ENCODE data around the gene CRHR2.

Gene CRHR2

DNA sequence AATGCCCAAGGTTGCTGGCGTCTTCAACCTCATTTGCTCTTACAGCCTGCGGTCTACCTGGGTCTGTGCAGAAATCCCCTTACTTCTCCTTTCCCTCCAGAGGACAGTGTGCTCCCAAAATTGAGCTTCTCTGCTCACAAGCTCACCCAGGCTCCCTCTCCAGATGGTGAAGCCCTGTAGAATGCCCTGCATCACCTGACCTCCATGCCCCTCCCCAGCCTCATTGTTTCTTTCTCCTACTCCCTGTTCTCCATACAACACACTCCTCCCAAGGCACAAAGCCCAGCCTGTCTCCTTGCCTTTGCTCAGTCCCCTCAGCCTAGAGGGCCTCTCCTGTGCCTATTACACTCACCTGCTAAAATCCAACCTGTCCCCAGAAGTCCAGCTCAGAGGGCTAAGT is 3.5 kb downstream of the CRHR2 start:
- TF ChIP-seq, protein P1, sequence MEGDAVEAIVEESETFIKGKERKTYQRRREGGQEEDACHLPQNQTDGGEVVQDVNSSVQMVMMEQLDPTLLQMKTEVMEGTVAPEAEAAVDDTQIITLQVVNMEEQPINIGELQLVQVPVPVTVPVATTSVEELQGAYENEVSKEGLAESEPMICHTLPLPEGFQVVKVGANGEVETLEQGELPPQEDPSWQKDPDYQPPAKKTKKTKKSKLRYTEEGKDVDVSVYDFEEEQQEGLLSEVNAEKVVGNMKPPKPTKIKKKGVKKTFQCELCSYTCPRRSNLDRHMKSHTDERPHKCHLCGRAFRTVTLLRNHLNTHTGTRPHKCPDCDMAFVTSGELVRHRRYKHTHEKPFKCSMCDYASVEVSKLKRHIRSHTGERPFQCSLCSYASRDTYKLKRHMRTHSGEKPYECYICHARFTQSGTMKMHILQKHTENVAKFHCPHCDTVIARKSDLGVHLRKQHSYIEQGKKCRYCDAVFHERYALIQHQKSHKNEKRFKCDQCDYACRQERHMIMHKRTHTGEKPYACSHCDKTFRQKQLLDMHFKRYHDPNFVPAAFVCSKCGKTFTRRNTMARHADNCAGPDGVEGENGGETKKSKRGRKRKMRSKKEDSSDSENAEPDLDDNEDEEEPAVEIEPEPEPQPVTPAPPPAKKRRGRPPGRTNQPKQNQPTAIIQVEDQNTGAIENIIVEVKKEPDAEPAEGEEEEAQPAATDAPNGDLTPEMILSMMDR (IDR thresholded peaks at IDR 0.05; ENCODE audit: low read depth, low read length), result no peak
- no peak for DNase-seq
- Histone ChIP-seq H3K27ac (no peak overlapping the region), H3K27me3 (ENCODE audit: insufficient read depth, low read depth, severe bottlenecking) (peaks cover 3% of the 10 kb centered on the region), H3K4me3 (ENCODE audit: low read depth, low read length) (no peak overlapping the region), H3K9me3 (ENCODE audit: severe bottlenecking) (no peaks in the 10 kb centered on the region), H3K36me3 (no peaks in the 10 kb centered on the region)

DNA sequence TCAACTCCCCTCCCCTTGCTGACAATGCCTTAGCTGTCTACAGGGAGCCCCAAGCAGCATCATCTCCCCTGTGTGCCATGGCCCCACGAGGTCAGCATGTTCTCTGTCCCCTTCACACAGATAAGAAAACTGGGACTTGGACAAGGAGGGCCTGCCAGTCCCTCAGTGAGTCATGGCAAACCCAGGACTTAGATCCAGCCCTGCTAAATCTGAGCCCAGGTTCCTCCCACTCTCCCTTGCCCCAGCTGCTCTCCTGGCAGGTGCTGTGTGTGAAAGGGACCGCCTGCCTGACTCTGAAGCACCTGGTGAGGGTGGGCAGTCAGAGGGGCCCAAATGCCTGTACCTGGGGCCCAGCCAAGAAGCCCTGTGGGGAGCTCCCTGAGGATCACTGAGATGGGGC is 7.4 kb downstream of the CRHR2 start:
- Histone ChIP-seq H3K4me3 (ENCODE audit: low read depth, low read length) (no peak overlapping the region), H3K27ac (no peak overlapping the region), H3K9me3 (ENCODE audit: severe bottlenecking) (no peaks in the 10 kb centered on the region), H3K36me3 (no peaks in the 10 kb centered on the region), H3K27me3 (ENCODE audit: insufficient read depth, low read depth, severe bottlenecking) (no peaks in the 10 kb centered on the region)
- no peak for DNase-seq
- TF ChIP-seq, protein P1 (IDR thresholded peaks at IDR 0.05; ENCODE audit: low read depth, low read length), result no peak

DNA sequence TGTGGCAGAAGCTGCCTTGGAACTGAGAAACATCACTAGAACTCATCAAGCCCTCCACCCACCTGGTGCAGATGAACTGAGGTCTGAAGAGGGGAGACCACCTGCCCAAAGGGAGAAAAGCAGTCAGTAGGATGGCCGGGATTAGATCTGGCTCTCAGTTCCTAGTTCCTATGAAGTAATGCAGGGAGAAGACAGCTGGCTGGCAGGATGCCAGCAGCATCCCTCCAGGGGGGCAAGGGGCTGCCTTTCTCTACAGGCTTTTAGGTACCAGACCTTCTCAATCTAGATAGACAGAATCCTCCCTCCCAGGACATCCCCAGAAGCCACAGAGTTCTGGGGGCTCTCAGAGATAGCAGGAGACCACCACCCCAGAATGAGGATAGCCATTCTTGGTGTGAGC is 7.8 kb downstream of the CRHR2 start:
- TF ChIP-seq, protein P1 (IDR thresholded peaks at IDR 0.05; ENCODE audit: low read depth, low read length), result no peak
- no peak for DNase-seq
- Histone ChIP-seq H3K4me3 (ENCODE audit: low read depth, low read length) (no peak overlapping the region), H3K27me3 (ENCODE audit: insufficient read depth, low read depth, severe bottlenecking) (no peaks in the 10 kb centered on the region), H3K36me3 (no peaks in the 10 kb centered on the region), H3K9me3 (ENCODE audit: severe bottlenecking) (no peaks in the 10 kb centered on the region), H3K27ac (no peak overlapping the region)

DNA sequence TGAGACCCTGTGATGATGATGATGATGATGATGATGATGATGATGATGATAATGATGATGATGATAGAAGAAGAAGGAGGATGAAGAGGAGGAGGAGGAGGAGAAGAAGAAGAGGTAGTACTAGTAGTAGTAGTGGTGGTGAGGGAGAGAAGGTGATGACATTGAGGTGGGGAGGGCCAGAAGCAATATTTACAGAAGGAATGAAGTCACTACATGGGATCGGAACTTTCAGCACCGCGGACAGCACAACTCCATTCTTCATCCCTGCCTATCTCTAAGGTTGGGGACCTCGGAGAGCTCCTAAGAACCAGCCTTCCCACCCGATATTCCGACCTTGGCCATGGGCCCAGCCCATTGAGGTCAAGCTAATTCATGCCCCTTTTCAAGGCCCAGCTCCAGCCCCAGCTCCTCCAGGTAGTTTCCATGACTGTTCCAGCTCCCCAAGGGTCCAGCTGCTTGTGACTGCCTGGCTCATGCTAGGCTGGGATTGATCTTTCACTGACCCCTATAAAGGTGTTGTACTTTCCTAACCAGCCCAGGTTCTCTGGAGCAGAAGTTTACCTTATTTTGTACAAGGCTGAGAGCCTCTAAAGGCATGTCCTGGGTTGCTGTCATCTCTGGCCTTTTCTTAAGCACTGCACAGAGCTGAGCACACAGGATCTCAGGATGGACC is 10.3 kb downstream of the CRHR2 start:
- TF ChIP-seq, protein P1 (IDR thresholded peaks at IDR 0.05; ENCODE audit: low read depth, low read length), result no peak
- no peak for DNase-seq
- H3K27ac ChIP-seq, result no peak overlapping the region
- H3K36me3 ChIP-seq, result no peaks in the 10 kb centered on the region
- no peaks in the 10 kb centered on the region for H3K27me3 ChIP-seq (ENCODE audit: insufficient read depth, low read depth, severe bottlenecking)
- H3K4me3 ChIP-seq (ENCODE audit: low read depth, low read length), result no peak overlapping the region
- no peaks in the 10 kb centered on the region for H3K9me3 ChIP-seq (ENCODE audit: severe bottlenecking)

DNA sequence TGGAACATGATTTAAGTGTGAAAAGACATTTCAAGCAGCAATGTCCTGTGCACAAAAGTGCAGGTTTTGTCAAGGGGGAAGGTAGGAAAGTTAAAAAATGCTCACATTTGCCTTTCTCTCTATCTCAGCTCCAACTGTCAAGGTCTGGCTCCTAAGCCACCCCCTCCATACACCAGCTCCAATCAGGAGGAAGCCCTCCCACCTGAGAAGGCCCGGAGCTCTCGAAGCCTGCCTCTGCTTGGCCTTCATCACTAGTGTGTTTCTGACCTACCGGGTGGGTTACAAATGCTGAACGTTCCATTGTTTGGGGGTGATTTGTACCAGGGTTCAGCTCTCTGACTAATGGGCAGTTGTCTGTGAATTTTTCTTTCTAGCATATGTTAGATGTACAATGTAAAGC is 14.2 kb downstream of the CRHR2 start:
- no peak overlapping the region for H3K4me3 ChIP-seq (ENCODE audit: low read depth, low read length)
- H3K9me3 ChIP-seq (ENCODE audit: severe bottlenecking), result no peaks in the 10 kb centered on the region
- DNase-seq, result no peak
- TF ChIP-seq, protein P1 (IDR thresholded peaks at IDR 0.05; ENCODE audit: low read depth, low read length), result no peak
- no peaks in the 10 kb centered on the region for H3K27me3 ChIP-seq (ENCODE audit: insufficient read depth, low read depth, severe bottlenecking)
- H3K27ac ChIP-seq, result no peak overlapping the region
- no peaks in the 10 kb centered on the region for H3K36me3 ChIP-seq

DNA sequence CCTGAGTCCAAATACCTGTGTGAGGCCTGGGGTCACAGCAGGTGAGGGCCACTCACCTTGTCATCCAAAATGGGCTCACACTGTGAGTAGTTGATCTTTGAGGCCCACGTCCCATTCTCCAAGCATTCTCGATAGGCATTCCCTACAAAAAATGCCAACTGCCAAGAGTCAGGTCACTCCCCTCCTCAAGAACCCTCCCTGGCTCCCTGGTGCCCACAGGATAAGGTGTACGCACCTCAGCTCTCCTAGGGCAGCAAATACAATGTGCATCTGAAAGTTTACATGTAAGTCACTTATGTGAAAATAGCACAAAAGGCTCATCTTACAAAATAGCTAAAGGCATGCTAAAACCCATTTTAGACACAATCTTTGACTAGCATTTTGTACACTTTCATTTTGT is 15.1 kb downstream of the CRHR2 start:
- Histone ChIP-seq H3K9me3 (ENCODE audit: severe bottlenecking) (no peaks in the 10 kb centered on the region), H3K27ac (no peak overlapping the region), H3K27me3 (ENCODE audit: insufficient read depth, low read depth, severe bottlenecking) (no peaks in the 10 kb centered on the region), H3K4me3 (ENCODE audit: low read depth, low read length) (no peak overlapping the region), H3K36me3 (no peaks in the 10 kb centered on the region)
- TF ChIP-seq, protein P1 (IDR thresholded peaks at IDR 0.05; ENCODE audit: low read depth, low read length), result no peak
- DNase-seq, result no peak

All from WERI-Rb-1 (cell line).